Fibroblast of villous mesenchyme (primary cell): ENCODE results near the gene CST9L. TPM values are rescaled to one million over a fixed set of nuclear protein-coding genes. Genes with fewer than 3 reads are reported as not detected.
"Not testable (repeated sequence)": the region's sequence is repeated elsewhere in the genome, so short reads cannot be mapped to it uniquely, and the experiment has no call there.

Experiments
- DNase-seq: peaks from one replicate; pipeline ENCODE4 v3.0.0-alpha.2; 2010; ENCODE audit warnings: low read depth
- H3K4me3 ChIP-seq: 2 replicates; pipeline ENCODE4 v1.5.1; 2011; ENCODE audit warnings: low read depth, mild to moderate bottlenecking, low read length
- total RNA-seq: library from RNA; depleted of rRNA; stranded (reverse); fragments of >200 nt; gene quantifications from 2 replicates; pipeline ENCODE4 v1.2.3, GENCODE V29; 2012
- TF ChIP-seq, protein P1 (sequence below): IDR thresholded peaks from 2 replicates; pipeline ENCODE4 v1.5.1; 2012; ENCODE audit warnings: low read depth, mild to moderate bottlenecking, low read length; ENCODE audit not compliant: insufficient read depth

The CST9L gene
- total RNA-seq, 1 donor: not detected

DNA sequence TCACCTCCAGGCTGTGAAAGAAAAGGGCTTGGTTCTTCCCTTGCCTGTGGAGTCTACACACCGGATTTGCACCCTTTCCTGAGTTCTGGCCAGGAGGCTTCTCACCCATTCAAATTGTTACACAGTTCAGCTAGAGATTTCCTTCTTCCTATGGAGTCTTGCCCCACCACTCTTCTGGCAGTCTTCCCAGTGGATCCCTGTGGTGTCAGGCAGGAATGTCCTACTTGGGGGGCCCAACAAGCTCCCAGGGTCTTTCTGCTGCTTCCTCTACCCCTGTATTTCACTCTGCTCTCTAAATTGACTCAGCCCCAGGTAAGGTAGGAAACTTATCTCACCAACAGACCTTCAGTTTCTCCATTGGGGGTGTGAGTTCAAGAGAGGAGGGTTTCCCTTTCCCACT is 14.0 kb upstream of the CST9L start:
- DNase-seq: no peak
- H3K4me3 ChIP-seq: no peak overlapping the region
- TF ChIP-seq, protein P1, sequence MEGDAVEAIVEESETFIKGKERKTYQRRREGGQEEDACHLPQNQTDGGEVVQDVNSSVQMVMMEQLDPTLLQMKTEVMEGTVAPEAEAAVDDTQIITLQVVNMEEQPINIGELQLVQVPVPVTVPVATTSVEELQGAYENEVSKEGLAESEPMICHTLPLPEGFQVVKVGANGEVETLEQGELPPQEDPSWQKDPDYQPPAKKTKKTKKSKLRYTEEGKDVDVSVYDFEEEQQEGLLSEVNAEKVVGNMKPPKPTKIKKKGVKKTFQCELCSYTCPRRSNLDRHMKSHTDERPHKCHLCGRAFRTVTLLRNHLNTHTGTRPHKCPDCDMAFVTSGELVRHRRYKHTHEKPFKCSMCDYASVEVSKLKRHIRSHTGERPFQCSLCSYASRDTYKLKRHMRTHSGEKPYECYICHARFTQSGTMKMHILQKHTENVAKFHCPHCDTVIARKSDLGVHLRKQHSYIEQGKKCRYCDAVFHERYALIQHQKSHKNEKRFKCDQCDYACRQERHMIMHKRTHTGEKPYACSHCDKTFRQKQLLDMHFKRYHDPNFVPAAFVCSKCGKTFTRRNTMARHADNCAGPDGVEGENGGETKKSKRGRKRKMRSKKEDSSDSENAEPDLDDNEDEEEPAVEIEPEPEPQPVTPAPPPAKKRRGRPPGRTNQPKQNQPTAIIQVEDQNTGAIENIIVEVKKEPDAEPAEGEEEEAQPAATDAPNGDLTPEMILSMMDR: no peak

DNA sequence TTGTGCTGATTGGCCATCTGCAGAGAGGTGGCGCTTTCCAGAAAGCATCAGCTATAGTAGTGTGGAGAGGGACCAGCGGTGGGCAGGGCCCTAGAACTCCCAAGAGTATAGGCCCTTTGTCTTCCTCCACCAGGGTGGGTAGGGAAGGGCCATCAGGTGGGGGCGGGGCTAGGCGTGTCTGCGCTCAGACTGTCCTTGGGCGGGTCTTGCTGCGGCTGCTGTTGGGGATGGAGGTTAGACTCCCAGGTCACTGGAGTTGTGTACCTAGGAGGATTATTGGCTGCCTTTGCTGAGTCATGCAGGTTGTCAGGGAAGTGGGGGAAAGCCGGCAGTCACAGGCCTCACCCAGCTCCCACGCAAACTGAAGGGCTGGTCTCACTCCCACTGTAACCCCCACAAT is 13.5 kb upstream of the CST9L start:
- DNase-seq, H3K4me3 ChIP-seq: not testable (repeated sequence)

DNA sequence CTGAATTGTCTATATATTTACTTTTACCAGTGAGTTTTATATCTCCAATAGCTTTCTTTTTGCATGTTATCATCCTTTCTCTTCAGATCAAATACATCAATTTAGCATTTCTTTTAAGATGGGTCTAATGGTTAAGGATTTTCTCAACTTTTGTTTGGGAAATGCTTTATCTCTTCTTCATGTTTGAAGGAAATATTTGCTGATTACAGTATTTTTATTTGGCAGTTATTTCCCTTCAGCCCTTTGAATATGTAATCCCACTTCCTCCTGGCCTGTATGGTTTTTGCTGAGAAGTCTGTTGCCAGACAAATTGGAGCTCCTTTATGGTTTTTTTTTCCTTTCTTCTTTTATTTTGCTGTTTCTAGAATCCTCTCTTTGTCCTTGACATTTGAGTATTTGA is 6.7 kb upstream of the CST9L start:
- DNase-seq: no peak
- H3K4me3 ChIP-seq: no peak overlapping the region
- TF ChIP-seq, protein P1: no peak

DNA sequence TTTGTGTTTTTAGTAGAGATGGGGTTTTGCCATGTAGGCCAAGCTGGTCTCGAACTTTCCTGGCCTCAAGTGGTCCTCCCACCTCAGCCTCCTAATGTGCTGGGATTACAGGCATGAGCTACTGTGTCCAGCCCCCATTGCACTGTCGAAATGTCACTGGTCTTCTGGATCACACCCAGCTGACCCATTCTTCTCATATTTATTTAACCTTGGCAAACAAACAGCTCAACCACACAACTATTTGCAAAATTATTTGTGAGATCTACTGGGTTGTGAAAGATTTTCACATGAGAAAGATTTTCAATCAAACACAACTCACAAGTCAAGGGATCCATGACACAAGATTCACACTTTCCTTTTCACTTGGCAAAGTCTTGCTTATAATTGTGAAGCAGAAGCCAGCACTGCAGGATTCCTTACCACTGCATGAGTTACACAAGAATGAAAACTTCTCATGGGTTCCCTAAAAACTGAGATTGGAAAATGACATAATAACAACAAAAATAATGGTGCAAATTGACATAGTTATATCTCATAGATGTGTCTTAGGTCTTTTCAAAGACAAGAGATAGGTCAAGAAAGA is 2.0 kb upstream of the CST9L start:
- DNase-seq: no peak
- TF ChIP-seq, protein P1: no peak
- H3K4me3 ChIP-seq: no peak overlapping the region

DNA sequence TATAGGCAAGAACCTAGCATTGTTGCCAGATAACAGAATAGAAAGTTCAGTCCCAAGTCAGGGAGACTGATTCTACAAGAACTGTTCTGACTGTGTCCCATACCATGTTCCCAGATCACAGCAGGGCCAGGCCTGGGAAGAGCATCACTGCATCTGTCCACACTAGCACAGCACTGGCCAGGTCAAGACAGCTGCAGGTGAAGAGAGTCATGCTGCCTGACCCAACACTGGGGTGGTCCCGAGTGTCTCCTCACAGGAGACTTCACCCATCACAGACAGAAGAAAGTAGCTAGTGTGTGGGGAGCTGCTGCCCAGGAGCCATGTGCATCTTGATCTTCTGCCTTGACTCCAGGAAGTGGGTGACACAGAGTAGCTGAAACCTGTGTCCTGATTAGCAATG is 1.3 kb upstream of the CST9L start:
- H3K4me3 ChIP-seq: no peak overlapping the region
- no peak for DNase-seq
- TF ChIP-seq, protein P1: no peak

DNA sequence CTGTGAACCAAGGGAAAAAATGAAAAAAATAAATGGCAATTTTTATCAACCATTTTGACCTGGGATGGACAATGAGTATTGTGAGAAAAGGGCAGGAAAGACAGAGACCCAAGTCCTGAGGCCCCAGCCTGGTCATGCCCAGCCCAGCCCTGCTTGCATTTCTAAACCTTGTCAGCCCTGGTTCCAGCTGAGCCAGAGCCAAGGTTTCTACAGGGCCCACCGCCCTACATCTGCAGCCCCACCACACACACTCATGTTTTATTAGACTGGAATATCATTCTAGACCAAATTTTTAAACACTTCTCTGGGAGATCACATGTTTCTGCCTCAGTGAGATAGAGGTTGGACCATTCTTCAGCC is 667 bp upstream of the CST9L start:
- TF ChIP-seq, protein P1: no peak
- no peak for DNase-seq
- H3K4me3 ChIP-seq: no peak overlapping the region

DNA sequence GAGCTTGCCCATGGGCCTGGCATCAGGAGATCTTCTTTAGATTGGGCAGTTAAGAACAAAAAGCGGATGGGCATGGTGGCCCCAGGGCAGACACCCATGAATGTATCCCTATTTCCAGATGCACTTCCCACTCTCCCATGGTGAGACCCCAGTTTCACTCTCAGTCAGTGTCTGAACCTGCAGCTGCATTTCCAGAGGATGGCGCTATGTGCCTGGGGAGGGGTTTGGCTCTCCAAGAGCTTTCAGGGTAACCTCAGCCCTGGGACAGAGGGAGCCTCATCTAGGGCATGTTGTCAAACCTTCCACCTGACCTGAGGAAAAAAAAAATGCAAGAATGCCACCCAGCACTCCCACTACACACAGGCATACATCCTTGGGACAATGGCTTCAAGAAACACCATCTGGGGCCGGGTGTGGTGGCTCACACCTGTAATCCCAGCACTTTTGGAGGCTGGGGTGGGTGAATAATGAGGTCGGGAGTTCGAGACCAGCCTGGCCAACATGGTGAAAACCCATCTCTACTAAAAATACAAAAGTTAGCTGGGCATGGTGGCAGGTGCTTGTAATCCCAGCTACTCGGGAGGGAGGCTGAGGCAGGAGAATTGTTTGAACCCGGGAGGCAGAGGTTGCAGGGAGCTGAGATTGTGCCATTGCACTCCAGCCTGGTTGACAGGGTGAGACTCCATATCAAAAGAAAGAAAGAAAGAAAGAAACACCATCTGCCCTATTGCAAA is 1.9 kb downstream of the CST9L start:
- no peak overlapping the region for H3K4me3 ChIP-seq
- DNase-seq: no peak
- TF ChIP-seq, protein P1: no peak
